ENCODE data around the gene SPDYE3.
A peak's percentile ranks its signal among the peaks of the same experiment; 100 is the strongest.
"Not testable (repeated sequence)": the region's sequence is repeated elsewhere in the genome, so short reads cannot be mapped to it uniquely, and the experiment has no call there.

The SPDYE3 gene

DNA sequence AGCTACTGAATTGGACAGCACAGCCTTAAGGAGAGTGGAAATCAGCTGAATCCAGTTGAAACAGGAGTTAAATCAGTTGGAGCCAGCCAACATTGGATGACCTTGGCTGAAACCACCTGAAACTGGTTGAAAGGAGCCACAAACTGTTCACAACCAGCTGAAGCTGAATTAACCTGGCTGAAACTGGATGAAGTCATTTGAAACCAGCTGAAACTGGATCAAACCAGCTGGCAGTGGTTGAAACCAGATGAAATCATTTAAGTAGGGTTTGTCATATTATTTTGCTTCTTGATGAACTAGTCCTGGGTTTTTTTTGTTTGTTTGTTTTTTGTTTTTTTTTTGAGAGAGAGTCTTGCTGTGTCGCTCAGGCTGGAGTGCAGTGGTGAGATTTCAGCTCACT lies 15.3 kb upstream of the SPDYE3 start:
- DNase-seq: not testable (repeated sequence)

GRCh38 chr7:100295269-100295668 lies 12.2 kb upstream of the SPDYE3 start:
- not testable (repeated sequence) for DNase-seq

DNA sequence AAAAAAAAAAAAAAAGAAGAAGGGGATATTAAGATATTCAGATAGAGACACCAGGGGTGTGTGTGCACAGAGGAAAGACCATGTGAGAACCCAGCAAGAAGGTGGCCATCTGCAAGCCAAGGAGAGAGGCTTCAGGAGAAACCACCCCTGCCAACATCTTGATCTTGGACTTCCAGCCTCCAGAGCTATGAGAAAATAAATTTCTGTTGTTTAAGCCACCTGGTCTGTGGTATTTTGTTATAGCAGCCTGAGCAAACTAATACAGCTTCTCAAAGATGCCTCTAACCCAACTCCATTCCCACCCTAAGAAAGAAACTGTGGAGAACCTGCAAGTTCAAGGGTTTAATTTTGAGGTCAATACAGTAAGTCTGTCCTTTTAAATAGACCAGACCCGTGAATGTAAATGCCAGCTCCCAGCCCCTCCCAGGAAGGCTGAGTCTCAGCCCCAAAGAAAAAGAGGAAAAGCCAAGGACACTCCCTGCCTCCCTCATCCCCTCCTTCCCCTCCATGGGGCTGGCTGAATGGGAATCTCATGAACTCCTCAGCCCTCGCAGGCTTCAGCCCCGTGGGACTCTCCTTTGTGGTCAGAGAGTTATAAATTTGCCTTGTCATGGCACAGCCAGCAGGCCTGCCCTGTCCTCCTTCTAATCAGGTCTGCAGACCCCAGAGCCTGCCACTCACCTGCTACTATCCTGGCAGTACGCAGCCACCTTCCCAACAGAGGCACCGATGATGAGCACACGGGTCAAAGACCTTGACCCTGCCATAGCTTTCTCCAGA lies 9.5 kb upstream of the SPDYE3 start:
- not testable (repeated sequence) for DNase-seq

GRCh38 chr7:100298632-100298895 lies 8.9 kb upstream of the SPDYE3 start:
- DNase-seq: not testable (repeated sequence)

DNA sequence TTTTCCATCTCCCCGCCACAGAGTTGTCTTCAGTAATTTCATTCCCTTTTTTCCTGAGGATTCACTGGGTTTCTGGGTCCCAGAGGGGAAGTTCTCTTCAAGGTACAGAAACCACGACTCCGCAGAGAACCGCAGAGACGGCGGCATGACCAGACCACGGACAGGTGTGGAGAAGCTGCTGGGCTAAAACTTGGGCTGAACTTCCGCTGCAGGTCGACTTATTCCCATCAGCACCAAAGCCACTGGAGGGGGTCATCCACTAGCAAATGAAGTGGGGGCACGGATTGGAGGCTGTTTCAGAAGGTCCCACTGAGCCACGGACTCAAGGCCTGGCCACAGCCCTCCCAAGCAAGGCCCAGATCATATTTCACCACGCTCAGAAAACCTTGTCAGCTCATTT lies 3.0 kb upstream of the SPDYE3 start:
- DNase-seq: not testable (repeated sequence)

- DNase-seq: not testable (repeated sequence)
Observed at GRCh38 chr7:100318329-100318728, 10.8 kb downstream of the SPDYE3 start.

DNA sequence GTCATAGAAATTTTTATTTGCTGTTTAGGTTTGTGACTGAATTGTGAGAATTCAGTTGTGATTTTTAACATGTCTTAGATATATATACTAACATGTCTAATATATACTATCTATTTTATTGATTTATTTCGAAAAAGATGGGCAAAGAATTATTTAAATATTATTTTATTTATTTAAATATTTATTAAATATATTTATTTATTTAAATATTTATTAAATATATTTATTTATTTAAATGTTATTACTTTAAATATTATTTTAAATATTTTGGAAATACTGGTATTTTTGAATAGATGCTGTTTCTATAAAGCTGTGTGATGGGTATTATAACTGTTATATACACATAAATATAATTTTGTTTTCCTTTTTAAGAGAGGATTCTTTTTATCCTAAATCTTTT lies 14.1 kb downstream of the SPDYE3 start:
- not testable (repeated sequence) for DNase-seq

DNA sequence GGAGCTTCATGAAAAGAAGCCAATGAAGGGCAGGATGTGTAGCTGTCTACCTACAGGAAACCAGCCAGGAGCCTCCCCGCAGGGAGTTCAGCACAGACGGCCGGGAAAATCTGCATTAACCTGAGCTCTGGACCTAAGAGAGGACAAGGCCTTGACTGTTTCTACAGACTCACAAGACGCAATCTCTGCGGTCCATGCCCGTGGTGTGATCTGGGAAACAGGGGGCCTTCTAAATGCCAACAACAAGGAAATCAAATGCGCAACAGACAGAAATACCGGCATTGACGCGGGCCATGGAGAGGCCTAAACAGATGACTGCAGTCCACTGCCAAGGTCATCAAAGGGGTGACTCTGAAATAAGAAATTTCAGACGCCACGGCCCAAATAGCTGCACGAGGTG lies 16.7 kb downstream of the SPDYE3 start:
- not testable (repeated sequence) for DNase-seq

- DNase-seq: not testable (repeated sequence)
Observed at GRCh38 chr7:100325671-100326070, 18.2 kb downstream of the SPDYE3 start.

- DNase-seq: not testable (repeated sequence)
Observed at GRCh38 chr7:100326914-100327313, 19.4 kb downstream of the SPDYE3 start.

GRCh38 chr7:100335566-100336466 lies 28.3 kb downstream of the SPDYE3 start:
- DNase-seq: peak; percentile 78 to 79

GRCh38 chr7:100338083-100338696 lies 30.7 kb downstream of the SPDYE3 start:
- not testable (repeated sequence) for DNase-seq

- not testable (repeated sequence) for DNase-seq
Observed at GRCh38 chr7:100341286-100341685, 33.8 kb downstream of the SPDYE3 start.

- no peak for DNase-seq
Observed at GRCh38 chr7:100342765-100343164, 35.3 kb downstream of the SPDYE3 start.

GRCh38 chr7:100344124-100344559 lies 36.6 kb downstream of the SPDYE3 start:
- not testable (repeated sequence) for DNase-seq

DNA sequence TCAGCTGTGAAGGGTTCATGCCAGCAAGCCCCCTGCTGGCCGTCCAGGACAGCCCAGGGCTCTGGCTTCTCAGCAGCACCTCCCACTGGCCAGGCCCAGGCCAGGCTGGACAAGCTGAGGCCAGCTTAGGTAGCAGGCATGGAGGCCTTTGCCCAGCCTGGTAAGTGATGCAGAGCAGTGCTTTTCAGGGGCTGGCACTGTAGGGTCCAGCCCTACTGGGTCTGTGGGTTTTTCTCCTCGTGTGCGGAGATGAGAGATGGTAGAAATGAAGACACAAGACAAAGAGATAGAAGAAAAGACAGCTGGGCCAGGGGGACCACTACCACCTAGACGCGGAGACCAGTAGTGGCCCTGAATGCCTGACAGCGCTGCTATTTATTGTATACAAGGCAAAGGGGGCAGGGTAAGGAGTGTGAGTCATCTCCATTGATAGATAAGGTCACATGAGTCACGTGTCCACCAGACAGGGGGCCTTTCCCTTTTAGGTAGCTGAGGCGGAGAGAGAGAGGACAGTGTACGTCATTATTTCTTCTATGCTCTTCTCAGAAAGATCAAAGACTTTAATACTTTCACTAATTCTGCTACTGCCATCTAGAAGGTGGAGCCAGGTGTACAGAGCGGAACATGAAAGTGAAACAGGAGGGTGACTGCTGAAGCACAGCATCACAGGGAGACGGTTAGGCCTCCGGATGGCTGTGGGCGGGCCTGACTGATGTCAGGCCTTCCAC lies 37.2 kb downstream of the SPDYE3 start:
- DNase-seq: peak; percentile 72 to 78

- DNase-seq: peak; percentile 21 to 33
Observed at GRCh38 chr7:100345288-100345672, 37.8 kb downstream of the SPDYE3 start.

GRCh38 chr7:100346921-100347320 lies 39.4 kb downstream of the SPDYE3 start:
- DNase-seq: no peak

GRCh38 chr7:100348805-100349204 lies 41.3 kb downstream of the SPDYE3 start:
- DNase-seq: no peak

DNA sequence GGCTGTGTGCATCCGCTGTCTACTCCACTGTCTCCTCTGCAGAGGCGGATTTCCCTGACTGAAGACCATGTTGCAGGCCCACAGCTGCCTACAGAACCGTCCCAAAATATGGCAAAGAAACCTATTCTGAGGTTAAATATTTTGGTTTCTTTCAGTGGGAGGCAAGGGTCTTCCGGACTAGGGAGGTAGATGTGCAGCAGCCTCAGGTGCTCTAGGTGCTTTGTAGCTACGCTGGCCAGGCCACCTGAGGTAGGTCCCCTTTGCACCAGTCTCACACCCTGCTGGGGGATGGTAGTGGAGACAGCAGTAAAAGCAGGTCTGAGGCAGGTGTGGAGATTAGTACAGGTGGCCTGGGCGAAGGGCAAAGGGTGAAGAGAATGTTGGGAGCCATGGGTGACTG lies 42.3 kb downstream of the SPDYE3 start:
- no peak for DNase-seq

- DNase-seq: no peak
Observed at GRCh38 chr7:100351657-100352058, 44.2 kb downstream of the SPDYE3 start.

DNA sequence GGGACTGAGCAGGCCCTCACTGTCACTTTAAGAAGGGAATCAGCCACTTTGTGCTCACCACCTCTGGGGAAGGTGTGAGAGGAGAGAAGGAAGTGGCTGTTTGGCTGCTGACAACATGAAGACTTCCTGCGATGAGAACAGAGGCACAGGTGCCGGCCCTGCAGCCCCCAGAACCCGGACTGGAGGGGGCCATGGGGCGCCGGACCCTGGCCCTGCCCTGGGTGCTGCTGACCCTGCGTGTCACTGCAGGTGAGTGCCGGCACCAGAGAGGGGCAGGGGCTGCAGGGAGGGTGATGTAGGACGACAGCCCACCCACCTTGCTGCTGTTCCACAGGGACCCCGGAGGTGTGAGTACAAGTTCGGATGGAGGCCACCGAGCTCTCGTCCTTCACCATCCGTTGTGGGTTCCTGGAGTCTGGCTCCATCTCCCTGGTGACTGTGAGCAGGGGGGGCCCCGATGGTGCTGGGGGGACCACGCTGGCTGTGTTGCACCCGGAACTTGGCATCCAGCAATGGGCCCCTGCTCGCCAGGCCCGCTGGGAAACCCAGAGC lies 44.8 kb downstream of the SPDYE3 start:
- not testable (repeated sequence) for DNase-seq
